Endothelial cell of hepatic sinusoid (primary cell): Measurements from ENCODE around the gene BCAS3.
"Not testable (repeated sequence)": the region's sequence is repeated elsewhere in the genome, so short reads cannot be mapped to it uniquely, and the experiment has no call there.

Experiments used
- in situ Hi-C: cut with HindIII; loops from 2 replicates; pipeline ENCODE4 v1.10.0; 2017; ENCODE audit warnings: low sequenced_read_pairs

BCAS3 gene

DNA sequence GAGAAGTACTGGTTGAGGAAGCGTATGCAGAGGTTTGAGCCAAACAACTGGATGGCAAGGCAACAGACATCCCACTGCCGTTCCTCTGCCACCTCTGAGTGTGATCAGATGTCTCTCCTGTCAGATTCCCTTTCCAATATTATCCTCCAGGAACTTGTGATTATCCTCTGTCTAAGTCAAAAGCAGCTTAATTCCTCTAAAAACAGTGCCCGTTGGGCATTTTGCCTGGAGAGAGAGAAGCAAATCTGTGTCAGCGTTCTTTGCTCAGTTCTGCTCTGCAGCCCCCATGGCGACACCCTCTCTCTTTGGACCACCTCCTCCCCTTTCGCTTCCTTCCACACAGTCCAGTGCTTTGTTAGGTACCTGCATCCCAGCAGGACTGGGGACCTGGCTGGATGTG is 665.9 kb downstream of the BCAS3 start:
- in situ Hi-C loops = no loop called here

DNA sequence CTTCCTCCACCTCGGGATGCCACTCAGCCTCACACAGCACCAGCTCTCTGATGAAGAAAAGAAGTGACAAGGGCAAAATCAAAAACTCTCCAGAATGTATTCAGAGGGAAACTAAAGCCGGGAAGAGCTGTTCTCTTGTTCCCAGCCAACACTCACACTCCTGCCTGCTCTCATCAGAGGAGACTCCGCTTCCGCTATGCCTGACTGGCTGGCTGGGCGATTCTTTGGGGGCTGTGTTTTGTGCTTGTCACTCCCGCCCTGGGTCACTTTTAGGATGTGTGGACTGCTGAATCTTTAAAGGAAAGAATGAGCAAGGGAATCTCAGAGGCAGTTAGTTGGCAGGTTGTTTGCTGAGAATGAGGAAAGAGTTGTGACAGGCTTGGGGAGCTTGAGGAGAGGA is 667.4 kb downstream of the BCAS3 start:
- in situ Hi-C loops = no loop called here

- in situ Hi-C loops = no loop called here
Measured at GRCh38 chr17:61345825-61346666, 668.4 kb downstream of the BCAS3 start.

DNA sequence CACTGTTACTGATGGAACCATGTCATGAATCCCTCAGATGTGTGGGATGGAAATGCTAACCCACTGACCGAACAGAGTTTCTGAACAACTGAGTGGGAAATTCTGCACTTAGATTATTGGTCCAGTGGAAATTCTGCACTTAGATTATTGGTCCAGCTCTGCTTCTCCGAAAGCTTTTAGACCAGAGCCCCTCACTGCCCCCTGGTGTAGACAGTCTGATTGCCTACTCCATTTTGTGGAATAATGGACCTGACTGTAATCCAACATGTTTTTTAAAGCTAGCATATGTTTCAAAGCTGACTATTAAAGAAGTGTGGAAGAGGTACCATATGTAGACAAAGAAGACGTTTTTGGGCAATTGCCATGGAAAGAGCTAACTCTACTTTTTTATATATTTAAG is 671.7 kb downstream of the BCAS3 start:
- in situ Hi-C loops = no loop called here

DNA sequence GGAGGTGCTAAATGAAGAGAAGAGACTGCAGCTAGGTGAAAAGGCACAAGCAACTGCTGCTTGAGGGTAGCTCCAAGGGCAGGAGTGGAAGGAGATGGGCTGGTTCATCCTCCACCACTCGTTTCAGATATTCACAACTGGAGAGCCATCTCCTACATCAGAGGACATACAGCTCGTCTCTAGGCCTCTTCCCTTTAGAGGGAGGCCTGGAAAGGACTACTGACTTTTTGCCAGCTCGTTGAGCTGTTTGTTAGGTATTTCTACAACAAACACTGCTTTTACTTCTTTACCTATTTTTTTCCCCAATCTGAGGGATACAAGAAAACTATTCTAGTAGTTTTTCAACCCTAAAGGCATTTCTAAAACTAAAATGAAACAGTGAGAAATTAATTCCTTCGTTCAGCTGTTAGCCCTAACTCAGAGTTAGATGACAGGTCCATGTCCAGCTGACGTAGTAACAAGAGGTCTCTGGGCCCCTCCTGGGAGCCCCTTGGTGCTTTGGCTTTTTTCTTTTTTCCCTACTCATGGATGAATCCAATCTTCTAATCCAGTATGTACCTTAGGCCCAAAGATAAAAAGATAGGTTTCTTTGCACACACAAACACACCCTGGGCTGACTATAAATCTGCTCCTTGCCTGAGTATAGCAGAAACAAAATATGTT is 674.2 kb downstream of the BCAS3 start:
- in situ Hi-C loops = no loop called here

- in situ Hi-C loops = no loop called here
Measured at GRCh38 chr17:61352408-61352770, 674.7 kb downstream of the BCAS3 start.

- in situ Hi-C loops = no loop called here
Measured at GRCh38 chr17:61352781-61353491, 675.3 kb downstream of the BCAS3 start.

DNA sequence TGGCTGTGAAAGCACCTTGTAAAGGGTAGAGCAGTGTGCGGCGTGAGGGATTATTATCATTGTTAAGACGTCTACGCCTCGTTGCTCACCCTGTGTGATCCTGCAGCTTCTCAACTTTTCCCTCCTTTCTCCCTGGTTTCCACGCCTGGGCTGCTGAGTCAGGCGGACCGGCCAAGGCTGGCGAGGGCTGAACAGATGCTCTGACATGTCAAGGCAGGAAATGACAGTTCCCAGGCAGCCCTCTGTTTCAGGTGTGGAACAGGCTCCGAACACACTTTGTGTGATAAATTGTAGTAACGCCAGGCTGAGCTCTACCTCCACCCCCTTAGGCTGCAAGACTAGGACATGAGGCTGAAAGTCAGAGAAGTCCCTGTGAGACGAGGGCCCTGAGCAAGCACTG is 676.0 kb downstream of the BCAS3 start:
- in situ Hi-C loops = no loop called here

GRCh38 chr17:61354895-61355874 is 677.5 kb downstream of the BCAS3 start:
- in situ Hi-C loops = no loop called here

GRCh38 chr17:61357061-61357460 is 679.4 kb downstream of the BCAS3 start:
- in situ Hi-C loops = not testable (repeated sequence)

GRCh38 chr17:61359513-61359912 is 681.9 kb downstream of the BCAS3 start:
- in situ Hi-C loops = not testable (repeated sequence)

DNA sequence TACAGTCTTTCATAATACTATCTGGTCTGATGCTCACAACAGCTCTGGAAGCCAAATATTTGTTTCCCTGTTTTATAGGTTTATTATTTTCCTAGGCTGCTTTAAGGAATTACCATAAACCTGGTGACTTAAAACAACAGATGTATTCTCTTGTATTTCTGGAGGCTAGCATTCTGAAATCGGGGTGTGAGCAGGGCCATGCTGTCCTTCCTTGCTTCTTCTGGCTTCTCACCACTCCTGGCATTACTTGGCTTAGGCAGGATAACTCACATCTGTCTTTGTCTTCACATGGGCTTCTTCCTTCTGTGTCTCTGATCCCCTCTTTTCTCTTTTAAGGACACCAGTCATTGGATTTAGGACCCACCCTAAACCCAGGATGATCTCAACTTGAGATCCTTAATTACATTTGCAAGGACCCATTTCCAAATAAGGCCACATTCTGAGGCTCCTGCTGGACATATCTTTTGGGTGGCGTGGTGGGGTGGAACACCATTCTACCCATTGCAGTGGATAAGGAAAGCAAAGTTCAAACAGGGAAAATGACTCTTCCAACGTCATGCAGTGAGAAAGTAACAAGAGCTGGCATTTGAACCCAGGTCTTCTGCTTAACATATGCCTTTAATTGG is 682.8 kb downstream of the BCAS3 start:
- in situ Hi-C loops = no loop called here

- in situ Hi-C loops = no loop called here
Measured at GRCh38 chr17:61361084-61361483, 683.4 kb downstream of the BCAS3 start.

DNA sequence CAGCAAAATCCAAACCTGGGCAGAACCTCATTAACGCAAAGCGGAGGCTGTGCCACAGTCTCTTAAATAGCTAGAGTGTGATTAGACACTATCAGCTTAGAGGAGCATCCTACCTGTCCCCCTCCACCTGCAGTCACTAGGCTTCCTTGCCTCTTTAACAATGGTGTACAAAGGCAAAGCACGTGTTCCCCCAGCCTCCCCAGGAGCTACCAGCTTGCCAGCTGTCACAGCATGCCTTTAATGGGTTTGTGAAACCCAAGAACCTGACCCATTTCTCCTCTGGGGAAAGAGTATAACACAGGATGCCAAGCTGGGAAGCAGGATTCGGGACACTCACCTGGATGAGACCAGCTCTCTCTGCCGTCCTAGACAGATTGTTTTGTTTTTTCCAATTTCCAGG is 684.7 kb downstream of the BCAS3 start:
- in situ Hi-C loops = no loop called here

DNA sequence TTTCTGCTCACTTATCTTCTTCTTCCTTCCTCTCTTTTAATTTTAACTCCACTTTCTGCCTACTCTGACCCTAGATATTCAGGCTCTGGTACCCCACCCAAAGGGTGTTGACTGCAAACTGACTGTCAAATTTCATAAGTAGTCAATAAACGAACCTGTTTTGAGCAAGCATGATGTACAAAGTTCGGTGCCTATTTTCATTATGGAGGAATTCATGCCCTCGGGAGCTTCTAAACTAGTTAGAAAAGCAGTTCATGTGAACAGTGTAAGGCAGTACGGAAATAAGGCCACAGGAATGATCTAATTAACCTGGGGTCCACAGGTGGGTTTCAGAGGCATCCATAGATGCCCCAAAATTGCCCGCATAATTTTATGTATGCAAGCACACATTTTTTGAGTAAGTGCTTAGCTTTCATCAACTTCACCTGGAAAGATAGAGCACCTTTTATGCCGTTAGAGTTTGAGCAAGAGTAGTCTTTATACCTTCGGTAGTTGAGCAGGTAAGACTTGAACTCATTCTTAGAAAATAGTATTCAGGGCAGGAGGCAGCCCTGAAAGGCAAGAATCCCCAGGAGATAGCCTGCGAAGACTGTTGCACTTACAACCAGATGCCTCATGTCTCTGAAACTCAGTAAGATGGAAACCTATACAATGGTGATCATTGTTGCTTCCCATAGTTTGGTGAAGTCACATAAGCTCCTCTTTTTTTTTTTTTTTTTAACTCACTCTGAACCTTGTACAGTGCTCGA is 685.4 kb downstream of the BCAS3 start:
- in situ Hi-C loops = no loop called here

DNA sequence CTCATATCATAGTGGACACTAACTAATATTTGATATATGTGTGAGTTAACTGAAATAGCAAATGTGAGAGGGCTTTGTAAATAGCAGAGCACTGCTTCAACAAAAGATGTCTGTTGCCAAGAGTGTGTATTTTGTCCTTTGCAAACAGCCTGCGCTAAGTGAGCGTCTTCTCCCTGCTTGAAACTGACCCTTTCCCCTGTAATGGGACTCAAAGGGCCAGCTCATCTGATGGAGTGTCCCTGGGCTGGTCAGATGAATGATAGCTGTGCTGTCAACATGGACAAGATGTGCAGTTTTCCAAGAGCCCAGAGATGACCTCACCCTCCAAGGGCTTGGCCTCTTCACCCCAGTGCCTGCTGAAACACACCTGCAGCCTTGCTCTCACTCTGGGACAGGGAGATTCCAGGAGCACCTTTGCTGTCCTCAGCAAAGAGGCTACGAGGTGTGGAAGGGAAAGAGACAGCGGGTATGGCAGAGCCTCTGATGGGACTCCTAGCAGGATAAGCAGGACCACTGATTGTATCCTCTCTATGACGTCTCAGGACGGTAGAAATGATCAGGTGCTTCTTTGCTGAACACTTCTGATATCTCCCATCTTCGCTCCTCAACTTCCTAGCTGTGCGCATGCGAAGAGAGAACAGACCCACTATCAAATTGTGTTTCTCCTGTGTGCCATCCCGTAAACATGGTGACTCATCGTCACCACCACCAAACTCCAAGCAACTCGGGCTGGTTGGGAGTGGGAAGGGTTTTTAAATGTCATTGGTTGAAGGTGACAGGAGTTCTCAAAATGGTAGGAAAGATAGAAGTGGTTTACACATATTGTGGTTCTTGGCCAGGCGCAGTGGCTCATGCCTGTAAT is 686.2 kb downstream of the BCAS3 start:
- in situ Hi-C loops = no loop called here

DNA sequence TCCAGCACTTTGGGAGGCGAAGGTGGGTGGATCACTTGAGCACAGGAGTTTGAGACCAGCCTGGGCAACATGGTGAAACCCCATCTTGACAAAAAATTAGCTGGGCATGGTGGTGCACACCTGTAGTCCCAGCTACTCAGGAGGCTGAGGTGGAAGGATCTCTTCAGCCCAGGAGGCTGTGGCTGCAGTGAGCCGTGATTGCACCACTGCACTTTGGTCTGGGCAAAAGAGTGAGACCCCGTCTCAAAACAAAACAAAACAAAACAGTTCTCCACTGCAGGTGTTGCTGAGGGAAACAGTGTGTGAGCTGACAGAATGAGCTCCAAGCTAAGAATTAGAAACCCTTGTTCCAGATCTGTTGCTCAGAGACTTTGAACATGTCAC is 686.8 kb downstream of the BCAS3 start:
- in situ Hi-C loops = no loop called here

- in situ Hi-C loops = no loop called here
Measured at GRCh38 chr17:61366076-61366714, 688.5 kb downstream of the BCAS3 start.
